GM19324 (cell line): ENCODE measurements around the gene MAPK1.
"Not testable (repeated sequence)": the region's sequence is repeated elsewhere in the genome, so short reads cannot be mapped to it uniquely, and the experiment has no call there.

Source experiments
- ATAC-seq: cut with Tn5 transposase; IDR thresholded peaks from one replicate; pipeline ENCODE4 v1.9.1; 2021; ENCODE audit warnings: mild to moderate bottlenecking, moderate library complexity; ENCODE audit not compliant: unreplicated experiment, low FRiP score

Gene MAPK1

GRCh38 chr22:21824445-21824912 lies 43.0 kb downstream of the MAPK1 start:
- ATAC-seq = no peak

- ATAC-seq = no peak
Observed at GRCh38 chr22:21823740-21824444, 43.6 kb downstream of the MAPK1 start.

GRCh38 chr22:21819183-21819770 lies 48.2 kb downstream of the MAPK1 start:
- ATAC-seq = no peak

- ATAC-seq = no peak
Observed at GRCh38 chr22:21818487-21819182, 48.8 kb downstream of the MAPK1 start.

- ATAC-seq = not testable (repeated sequence)
Observed at GRCh38 chr22:21817497-21817853, 50.0 kb downstream of the MAPK1 start.

DNA sequence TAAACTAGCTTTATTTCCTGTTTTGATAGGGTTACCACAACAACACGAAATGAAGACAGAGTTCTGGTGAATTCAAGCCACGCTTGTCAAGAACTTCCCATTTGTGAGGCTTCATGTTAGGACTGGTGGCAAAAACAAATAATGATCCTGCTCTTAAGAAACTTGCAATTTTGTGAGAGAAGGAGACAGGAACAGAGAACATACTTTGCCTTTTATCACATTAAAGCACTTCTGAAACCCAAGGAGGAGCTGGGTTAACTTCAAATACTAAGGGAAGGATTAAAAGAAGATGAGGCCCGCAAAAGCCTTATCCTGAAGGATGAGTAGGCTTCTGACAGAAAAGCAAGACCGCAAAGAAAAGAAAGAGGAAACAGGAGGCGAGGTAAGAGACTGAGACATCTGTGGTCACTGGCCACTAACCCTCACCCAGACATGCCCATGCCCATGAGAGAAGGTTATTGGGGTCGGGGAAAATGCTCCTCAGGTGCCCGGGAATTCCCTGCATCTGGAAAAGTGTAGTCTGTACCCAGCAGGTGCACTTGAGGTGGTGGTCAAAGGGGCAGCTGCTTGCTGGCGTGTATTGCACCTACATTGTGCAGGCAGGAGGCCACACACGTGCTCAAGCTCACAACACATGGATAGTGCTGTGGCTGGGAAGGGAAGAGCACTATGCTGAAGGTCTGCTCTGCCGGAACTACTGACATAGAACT lies 50.5 kb downstream of the MAPK1 start:
- no peak for ATAC-seq

DNA sequence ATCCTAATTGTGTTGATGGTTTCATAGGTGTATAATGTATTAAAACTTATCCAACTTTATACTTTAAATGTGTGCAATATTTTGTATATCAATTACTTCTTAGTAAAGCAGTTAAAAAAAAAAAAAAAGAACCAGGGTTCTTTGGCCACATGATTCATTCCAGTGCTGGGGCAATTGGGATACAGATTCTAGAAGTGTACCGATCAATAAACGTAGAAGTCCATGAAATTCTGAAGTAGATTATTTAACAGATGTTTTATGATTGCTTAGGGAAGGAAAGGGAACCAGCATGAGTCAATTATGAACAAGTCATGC lies 51.0 kb downstream of the MAPK1 start:
- ATAC-seq = no peak

DNA sequence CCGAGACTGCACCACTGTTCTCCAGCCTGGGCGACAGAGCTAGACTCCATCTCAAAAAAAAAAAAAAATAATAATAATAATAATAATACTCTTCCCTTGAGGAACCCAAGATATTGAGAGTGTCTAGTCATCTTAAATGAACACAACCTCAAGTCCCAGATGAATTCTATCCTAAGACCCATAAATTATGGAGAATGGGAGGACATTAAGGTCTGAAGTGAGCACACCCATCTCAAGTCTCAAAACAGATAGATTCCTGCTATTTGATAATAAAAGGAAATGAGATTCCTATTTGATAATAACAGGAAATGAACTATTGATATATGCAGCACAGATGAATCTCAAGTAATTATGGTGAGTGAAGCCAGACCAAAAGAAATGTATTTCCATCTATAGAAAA lies 51.5 kb downstream of the MAPK1 start:
- no peak for ATAC-seq

DNA sequence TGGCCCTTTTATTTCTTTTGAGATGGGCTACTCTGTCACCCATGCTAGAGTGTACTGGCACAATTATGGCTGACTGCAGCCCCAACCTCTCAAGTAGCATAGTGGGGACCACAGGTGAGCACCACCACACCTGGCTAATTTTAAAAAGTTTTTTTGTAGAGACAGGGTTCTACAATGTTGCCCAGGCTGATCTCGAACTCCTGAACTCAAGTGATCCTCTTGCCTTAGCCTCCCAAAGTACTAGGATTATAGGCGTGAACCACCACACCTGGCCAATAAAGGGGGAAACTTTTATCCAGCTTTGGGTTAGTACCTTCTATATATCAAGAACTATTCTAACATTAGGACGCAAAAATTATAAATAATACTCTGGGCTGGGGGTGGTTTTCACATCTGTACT lies 52.1 kb downstream of the MAPK1 start:
- ATAC-seq = no peak

- ATAC-seq = no peak
Observed at GRCh38 chr22:21811982-21812381, 55.5 kb downstream of the MAPK1 start.

- ATAC-seq = no peak
Observed at GRCh38 chr22:21807544-21808529, 59.6 kb downstream of the MAPK1 start.

- ATAC-seq = not testable (repeated sequence)
Observed at GRCh38 chr22:21805325-21805724, 62.1 kb downstream of the MAPK1 start.

GRCh38 chr22:21803811-21804249 lies 63.6 kb downstream of the MAPK1 start:
- no peak for ATAC-seq

DNA sequence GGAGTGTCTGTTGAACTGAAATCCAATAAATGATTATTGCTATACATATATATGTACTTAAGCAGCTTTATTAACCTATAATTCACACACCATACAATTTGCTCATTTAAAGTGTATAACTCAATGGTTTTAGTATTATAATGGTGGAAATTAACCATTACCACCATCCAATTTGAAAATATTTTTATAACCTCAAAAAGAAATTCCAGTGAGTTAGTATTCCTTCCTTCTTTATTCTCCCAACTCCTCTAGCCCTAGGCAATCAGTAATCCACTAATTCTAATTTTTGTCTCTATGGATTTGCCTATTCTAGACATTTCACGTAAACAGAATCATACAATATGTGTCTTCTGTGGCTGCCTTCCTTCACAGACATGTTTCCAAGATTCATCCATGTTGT lies 64.8 kb downstream of the MAPK1 start:
- ATAC-seq = no peak

- ATAC-seq = no peak
Observed at GRCh38 chr22:21802056-21802455, 65.4 kb downstream of the MAPK1 start.

DNA sequence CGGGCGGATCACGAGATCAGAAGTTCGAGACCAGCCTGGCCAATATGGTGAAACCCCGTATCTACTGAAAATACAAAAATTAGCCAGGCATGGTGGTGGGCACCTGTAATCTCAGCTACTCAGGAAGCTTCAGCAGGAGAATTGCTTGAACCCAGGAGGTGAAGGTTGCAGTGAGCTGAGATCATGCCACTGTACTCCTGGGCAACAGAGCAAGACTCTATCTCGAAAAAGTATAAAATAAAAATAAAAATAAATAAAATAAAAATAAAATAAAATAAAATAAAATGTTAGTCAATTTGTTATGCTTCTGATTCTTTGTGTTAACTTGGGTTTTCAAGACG lies 66.2 kb downstream of the MAPK1 start:
- ATAC-seq = not testable (repeated sequence)

- ATAC-seq = no peak
Observed at GRCh38 chr22:21800552-21801303, 66.7 kb downstream of the MAPK1 start.

GRCh38 chr22:21797444-21798221 lies 69.8 kb downstream of the MAPK1 start:
- no peak for ATAC-seq

DNA sequence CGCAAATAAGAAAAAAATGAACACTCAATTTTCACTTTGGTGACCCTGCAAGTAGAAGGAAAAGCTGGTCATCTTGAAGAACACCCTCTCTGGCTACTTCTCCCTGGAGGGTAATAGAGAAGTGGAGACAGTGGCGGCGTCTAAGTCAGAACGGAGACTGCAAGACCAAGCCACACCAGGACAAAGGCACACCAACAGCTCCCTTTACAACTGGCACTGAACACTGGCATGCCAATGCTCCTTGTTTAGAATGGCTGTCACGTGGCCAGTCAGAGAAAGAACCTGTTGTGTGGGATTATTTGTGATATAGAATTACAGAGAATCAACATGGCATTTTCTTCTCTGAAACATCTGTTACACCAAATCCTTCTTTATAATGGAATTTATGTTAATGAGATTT lies 70.6 kb downstream of the MAPK1 start:
- no peak for ATAC-seq
